ENCODE results near the gene TGIF1. TPM values are rescaled to one million over a fixed set of nuclear protein-coding genes. Genes with fewer than 3 reads are reported as not detected.

TGIF1 gene
- total and polyA plus RNA-seq, 2 donors (not counting 1 experiment from before 2014, with no cell fraction given) = 30.4 to 140 TPM

DNA sequence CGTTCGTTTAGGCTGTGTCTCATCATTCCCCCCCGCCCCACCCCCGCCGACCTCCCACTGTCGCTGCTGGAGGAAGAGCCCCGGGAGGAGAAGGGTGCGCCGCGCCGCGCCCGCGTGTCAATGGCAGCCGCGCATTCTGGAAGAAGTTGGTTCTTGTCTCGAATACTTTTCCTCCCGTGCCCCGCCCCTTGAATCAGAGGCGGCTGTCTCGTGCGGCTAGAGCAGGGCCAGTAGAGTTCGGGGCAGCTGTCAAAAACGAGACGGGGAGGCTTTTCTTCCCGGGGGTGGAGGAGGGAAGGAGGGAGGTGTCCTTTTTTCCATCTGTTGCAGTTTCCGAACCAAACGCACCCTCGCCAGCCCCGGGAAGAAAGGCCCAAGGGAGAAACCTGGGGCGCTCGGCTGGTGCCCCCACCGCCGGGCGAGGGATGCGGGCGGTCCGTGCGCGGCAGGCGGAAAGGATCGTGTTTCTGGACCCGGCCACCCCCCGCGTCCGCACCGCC lies 410 bp upstream of the TGIF1 start:
- peak overlapping the region; percentile 96 for H3K27ac Mint-ChIP-seq
- WGBS (ENCODE audit: insufficient coverage) = 0% methylated on average over 31 of the region's 47 CpGs
- H3K4me1 Mint-ChIP-seq = peaks cover 30% of the 10 kb centered on the region
- no peaks in the 10 kb centered on the region for H3K36me3 ChIP-seq (replicated peaks in 1 of 2; ENCODE audit: control extremely low read depth in 1 of 2, control insufficient read depth in 1 of 2, extremely low read depth in 1 of 2, insufficient read depth in 2 of 2, low read length in 1 of 2)
- peak overlapping the region; percentile 66 for H2AFZ ChIP-seq (ENCODE audit: insufficient read depth, low read depth, low read length, poor library complexity, severe bottlenecking)
- H3K27me3 ChIP-seq (replicated peaks in 1 of 4; ENCODE audit: control extremely low read depth in 1 of 4, control insufficient read depth in 3 of 4, insufficient read depth in 4 of 4, low read length in 3 of 4) = no peaks in the 10 kb centered on the region
- intact Hi-C loops (cut with micrococcal nuclease) = loop anchor here (1.0 to 10.0 kb wide), 9 partner anchors 43 to 1848 kb away; partner anchors contain the start of genes MYL12B, SMCHD1 and ZBTB14
- peak overlapping the region; percentile 98 for H3K4me2 ChIP-seq (replicated peaks; ENCODE audit: low read depth, low read length, poor library complexity, severe bottlenecking)
- peaks cover 0 to 5% (median 0%) of the 10 kb centered on the region in 3 donors for H3K9me3 ChIP-seq (ENCODE audit: control extremely low read depth in 1 of 3, control insufficient read depth in 2 of 3, insufficient read depth in 1 of 3, low read length in 2 of 3)
- H3K9me3 Mint-ChIP-seq (ENCODE audit: insufficient read depth) = no peaks in the 10 kb centered on the region
- no peaks in the 10 kb centered on the region for H4K20me1 ChIP-seq (ENCODE audit: control insufficient read depth, insufficient read depth, low read length, poor library complexity, severe bottlenecking)
- TF ChIP-seq, protein P1, sequence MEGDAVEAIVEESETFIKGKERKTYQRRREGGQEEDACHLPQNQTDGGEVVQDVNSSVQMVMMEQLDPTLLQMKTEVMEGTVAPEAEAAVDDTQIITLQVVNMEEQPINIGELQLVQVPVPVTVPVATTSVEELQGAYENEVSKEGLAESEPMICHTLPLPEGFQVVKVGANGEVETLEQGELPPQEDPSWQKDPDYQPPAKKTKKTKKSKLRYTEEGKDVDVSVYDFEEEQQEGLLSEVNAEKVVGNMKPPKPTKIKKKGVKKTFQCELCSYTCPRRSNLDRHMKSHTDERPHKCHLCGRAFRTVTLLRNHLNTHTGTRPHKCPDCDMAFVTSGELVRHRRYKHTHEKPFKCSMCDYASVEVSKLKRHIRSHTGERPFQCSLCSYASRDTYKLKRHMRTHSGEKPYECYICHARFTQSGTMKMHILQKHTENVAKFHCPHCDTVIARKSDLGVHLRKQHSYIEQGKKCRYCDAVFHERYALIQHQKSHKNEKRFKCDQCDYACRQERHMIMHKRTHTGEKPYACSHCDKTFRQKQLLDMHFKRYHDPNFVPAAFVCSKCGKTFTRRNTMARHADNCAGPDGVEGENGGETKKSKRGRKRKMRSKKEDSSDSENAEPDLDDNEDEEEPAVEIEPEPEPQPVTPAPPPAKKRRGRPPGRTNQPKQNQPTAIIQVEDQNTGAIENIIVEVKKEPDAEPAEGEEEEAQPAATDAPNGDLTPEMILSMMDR (IDR thresholded peaks at IDR 0.05) = no peak
- TF ChIP-seq EZH2 (IDR thresholded peaks at IDR 0.05; ENCODE audit: borderline replicate concordance, insufficient read depth, low read depth, low read length, poor library complexity, severe bottlenecking) = no peak
- peaks cover 17 to 51% of the 10 kb centered on the region in 2 donors for H3K4me1 ChIP-seq (ENCODE audit: control insufficient read depth in 2 of 2, insufficient read depth in 2 of 2, low read length in 2 of 2)
- peak overlapping the region; percentile 99 to 100 for H3K27ac ChIP-seq (ENCODE audit: low read length in 2 of 2)
- peak overlapping the region; percentile 99 for H3K4me3 Mint-ChIP-seq
- CTCF ChIA-PET = interaction anchor here (1.6 to 4.8 kb wide), 5 partner anchors 13 to 216 kb away, joined by 3 to 50 read pairs (median 12); no protein-coding TSS in a partner anchor
- peaks cover 11% of the 10 kb centered on the region for H3K79me2 ChIP-seq (ENCODE audit: control insufficient read depth, insufficient read depth, low read length)
- peak overlapping the region; percentile 99 for H3K9ac ChIP-seq (ENCODE audit: low read length)
- POLR2A ChIA-PET = interaction anchor here (0.7 to 4.2 kb wide), 8 partner anchors 44 to 243 kb away, joined by 3 to 73 read pairs (median 5); partner anchors contain the start of gene MYL12A
- DNase-seq (no peak), ATAC-seq (ENCODE audit: low read depth) (peak; percentile 22)
- no peaks in the 10 kb centered on the region for H3K27me3 Mint-ChIP-seq
- peak overlapping the region; percentile 43 to 98 (median 92) for H3K4me3 ChIP-seq (ENCODE audit: control extremely low read depth in 1 of 5, extremely low read depth in 1 of 5, insufficient read depth in 1 of 5, low read depth in 2 of 5, low read length in 4 of 5)

GRCh38 chr18:3450799-3451182 lies 819 bp downstream of the TGIF1 start:
- CTCF ChIA-PET = interaction anchor here (0.7 to 5.4 kb wide), 10 partner anchors 9 to 189 kb away, joined by 3 to 92 read pairs (median 6); partner anchors contain the start of gene MYL12B
- H3K27ac Mint-ChIP-seq = peak overlapping the region; percentile 96
- H3K27me3 Mint-ChIP-seq = no peaks in the 10 kb centered on the region
- ATAC-seq (ENCODE audit: low read depth) (no peak), DNase-seq (no peak)
- Histone ChIP-seq H3K4me3 (ENCODE audit: control extremely low read depth in 1 of 5, extremely low read depth in 1 of 5, insufficient read depth in 1 of 5, low read depth in 2 of 5, low read length in 4 of 5) (peak overlapping the region; percentile 85 to 98 (median 92)), H3K4me2 (replicated peaks; ENCODE audit: low read depth, low read length, poor library complexity, severe bottlenecking) (peak overlapping the region; percentile 98), H3K36me3 (replicated peaks in 1 of 2; ENCODE audit: control extremely low read depth in 1 of 2, control insufficient read depth in 1 of 2, extremely low read depth in 1 of 2, insufficient read depth in 2 of 2, low read length in 1 of 2) (no peaks in the 10 kb centered on the region), H2AFZ (ENCODE audit: insufficient read depth, low read depth, low read length, poor library complexity, severe bottlenecking) (peak overlapping the region; percentile 79), H3K27ac (ENCODE audit: low read length in 2 of 2) (peak overlapping the region; percentile 99 to 100), H3K9me3 (ENCODE audit: control extremely low read depth in 1 of 3, control insufficient read depth in 2 of 3, insufficient read depth in 1 of 3, low read length in 2 of 3) (peaks cover 0 to 5% (median 0%) of the 10 kb centered on the region in 3 donors), H3K4me1 (ENCODE audit: control insufficient read depth in 2 of 2, insufficient read depth in 2 of 2, low read length in 2 of 2) (peaks cover 17 to 51% of the 10 kb centered on the region in 2 donors), H4K20me1 (ENCODE audit: control insufficient read depth, insufficient read depth, low read length, poor library complexity, severe bottlenecking) (no peaks in the 10 kb centered on the region), H3K27me3 (replicated peaks in 1 of 4; ENCODE audit: control extremely low read depth in 1 of 4, control insufficient read depth in 3 of 4, insufficient read depth in 4 of 4, low read length in 3 of 4) (no peaks in the 10 kb centered on the region), H3K9ac (ENCODE audit: low read length) (peak overlapping the region; percentile 99), H3K79me2 (ENCODE audit: control insufficient read depth, insufficient read depth, low read length) (peaks cover 23% of the 10 kb centered on the region)
- peak overlapping the region; percentile 99 for H3K4me3 Mint-ChIP-seq
- no peaks in the 10 kb centered on the region for H3K9me3 Mint-ChIP-seq (ENCODE audit: insufficient read depth)
- POLR2A ChIA-PET = interaction anchor here (0.6 to 2.8 kb wide), 4 partner anchors 12 to 144 kb away, joined by 4 to 40 read pairs (median 6); no protein-coding TSS in a partner anchor
- intact Hi-C loops (cut with micrococcal nuclease) = loop anchor here (5.0 kb wide), 4 partner anchors 42 to 433 kb away; partner anchors contain the start of gene MYL12B
- TF ChIP-seq EZH2 (IDR thresholded peaks at IDR 0.05; ENCODE audit: borderline replicate concordance, insufficient read depth, low read depth, low read length, poor library complexity, severe bottlenecking) = no peak
- H3K4me1 Mint-ChIP-seq = peaks cover 38% of the 10 kb centered on the region
- no CpG with 5 or more reads among the region's 30 CpGs for WGBS (ENCODE audit: insufficient coverage)
